H1 (cell line): ENCODE data around the gene FOXL2. TPM values are rescaled to one million over a fixed set of nuclear protein-coding genes. Genes with fewer than 3 reads are reported as not detected.

Experiments
- CTCF ChIA-PET: fragments of 300-600 bp; sonication (Branson Sonifier 250); formaldehyde crosslinking; loops from one replicate; lab custom pipeline; 2021; ENCODE audit not compliant: partially characterized antibody; lab: Charles Lee
- POLR2A ChIA-PET: fragments of 300-600 bp; sonication (Branson Sonifier 250); formaldehyde crosslinking; loops from one replicate; lab custom pipeline; 2021; ENCODE audit warnings: inconsistent platforms; ENCODE audit not compliant: partially characterized antibody; lab: Charles Lee
- DNase-seq, 2 experiments: peaks; one replicate each; pipeline versions ENCODE4 v3.0.0 to v3.0.0-alpha.2; 2010 to 2022; ENCODE audit warnings: low spot score in 2 of 2, low read depth in 1 of 2, mixed read lengths in 1 of 2
- FAIRE-seq: peaks from 2 replicates; lab custom pipeline; 2011; peaks lifted over from hg19 to GRCh38; lab: Jason Lieb, UNC
- H2AFZ ChIP-seq: 2 replicates; pipeline ENCODE4 v1.8.1; 2012; ENCODE audit warnings: low read length, inconsistent platforms
- H2AK5ac ChIP-seq: 2 replicates; pipeline ENCODE4 v1.6.1; 2013; ENCODE audit warnings: low read depth, low read length
- H2BK120ac ChIP-seq: replicated peaks from 2 replicates; pipeline ENCODE3; 2013; ENCODE audit warnings: low read depth, low read length, inconsistent platforms
- H2BK12ac ChIP-seq: 2 replicates; pipeline ENCODE4 v1.6.1; 2013; ENCODE audit warnings: low read depth, low read length
- H2BK15ac ChIP-seq: 2 replicates; pipeline ENCODE4 v1.6.1; 2013; ENCODE audit warnings: low read length
- H2BK20ac ChIP-seq: 2 replicates; pipeline ENCODE4 v1.6.1; 2013; ENCODE audit warnings: low read length
- H2BK5ac ChIP-seq: 2 replicates; pipeline ENCODE4 v1.6.1; 2013; ENCODE audit warnings: low read depth, low read length
- H3K14ac ChIP-seq: 2 replicates; pipeline ENCODE4 v1.6.1; 2013; ENCODE audit warnings: inconsistent platforms; ENCODE audit not compliant: insufficient read length
- H3K18ac ChIP-seq: 2 replicates; pipeline ENCODE4 v1.6.1; 2013; ENCODE audit warnings: low read length; ENCODE audit errors: extremely low read depth
- H3K23ac ChIP-seq: 2 replicates; pipeline ENCODE4 v1.6.1; 2013; ENCODE audit warnings: inconsistent platforms; ENCODE audit not compliant: insufficient read length
- H3K23me2 ChIP-seq: 2 replicates; pipeline ENCODE4 v1.6.1; 2013; ENCODE audit warnings: low read depth, low read length
- H3K27ac ChIP-seq: 2 replicates; pipeline ENCODE4 v1.6.1; 2011; ENCODE audit warnings: low read depth, low read length, inconsistent platforms
- H3K27me3 ChIP-seq, 4 experiments: replicated peaks in 1 of 4; 1 replicate in 1 of 4; 2 replicates in 3 of 4; pipeline versions ENCODE4 v1.6.1 to v1.8.1; 2011 to 2013; ENCODE audit warnings: low read length in 3 of 4, mild to moderate bottlenecking in 3 of 4, inconsistent platforms in 2 of 4, mixed read lengths in 2 of 4, moderate library complexity in 1 of 4; ENCODE audit not compliant: control insufficient read depth in 3 of 4, insufficient read depth in 3 of 4; ENCODE audit errors: extremely low read depth in 1 of 4
- H3K36me3 ChIP-seq, 4 experiments: 2 replicates each; pipeline versions ENCODE4 v1.6.1 to v1.8.1; 2011 to 2013; ENCODE audit warnings: mild to moderate bottlenecking in 4 of 4, low read length in 3 of 4, moderate library complexity in 2 of 4, control low read depth in 1 of 4, inconsistent platforms in 1 of 4; ENCODE audit not compliant: insufficient read depth in 4 of 4, control insufficient read depth in 2 of 4
- H3K4ac ChIP-seq: replicated peaks from 2 replicates; pipeline ENCODE3; 2013; ENCODE audit warnings: low read length, low read depth, mixed read lengths, inconsistent platforms; ENCODE audit not compliant: insufficient read length
- H3K4me1 ChIP-seq, 4 experiments: replicated peaks in 1 of 4; 1 replicate in 1 of 4; 2 replicates in 3 of 4; pipeline versions ENCODE4 v1.6.1 to v1.8.1; 2011 to 2013; ENCODE audit warnings: low read length in 3 of 4, inconsistent platforms in 2 of 4, mixed read lengths in 1 of 4; ENCODE audit not compliant: insufficient read depth in 4 of 4, control insufficient read depth in 3 of 4
- H3K4me2 ChIP-seq, 2 experiments: 2 replicates each; pipeline versions ENCODE4 v1.6.1 to v1.8.1; 2011 to 2013; ENCODE audit warnings: low read depth in 2 of 2, low read length in 2 of 2, control low read depth in 1 of 2, inconsistent platforms in 1 of 2, mild to moderate bottlenecking in 1 of 2; ENCODE audit not compliant: insufficient read depth in 1 of 2
- H3K4me3 ChIP-seq, 4 experiments: fragments of 200-600, 300-600 bp in 1 of 4; sonication (generic), shearing (Covaris generic), sonication (Bioruptor Twin) in 1 of 4; 2 replicates each; pipeline versions ENCODE4 v1.5.1 to v1.8.1; 2011 to 2016; ENCODE audit warnings: low read length in 4 of 4, low read depth in 3 of 4, control low read depth in 2 of 4, inconsistent platforms in 2 of 4, mild to moderate bottlenecking in 2 of 4, mixed read lengths in 1 of 4, moderate library complexity in 1 of 4; ENCODE audit not compliant: insufficient read depth in 2 of 4; ENCODE audit errors: extremely low read depth in 1 of 4
- H3K56ac ChIP-seq: replicated peaks from 2 replicates; pipeline ENCODE3; 2013; ENCODE audit warnings: low read depth, mild to moderate bottlenecking, mixed read lengths, low read length, inconsistent platforms; ENCODE audit not compliant: insufficient read length
- H3K79me1 ChIP-seq: 2 replicates; pipeline ENCODE4 v1.6.1; 2013; ENCODE audit warnings: low read depth, low read length, control low read depth
- H3K79me2 ChIP-seq, 2 experiments: 2 replicates each; pipeline versions ENCODE4 v1.6.1 to v1.8.1; 2012 to 2013; ENCODE audit warnings: low read length in 2 of 2, mild to moderate bottlenecking in 2 of 2, inconsistent platforms in 1 of 2; ENCODE audit not compliant: insufficient read depth in 2 of 2, control insufficient read depth in 1 of 2
- H3K9ac ChIP-seq, 4 experiments: replicated peaks in 1 of 4; 1 replicate in 1 of 4; 2 replicates in 3 of 4; pipeline versions ENCODE4 v1.6.1 to v1.8.1; 2011 to 2013; ENCODE audit warnings: low read depth in 3 of 4, low read length in 3 of 4, control low read depth in 2 of 4, mild to moderate bottlenecking in 2 of 4, moderate library complexity in 2 of 4, inconsistent platforms in 1 of 4; ENCODE audit errors: extremely low read depth in 1 of 4
- H3K9me3 ChIP-seq, 2 experiments: 2 replicates each; pipeline versions ENCODE4 v1.6.1 to v1.8.1; 2012 to 2013; ENCODE audit warnings: mild to moderate bottlenecking in 2 of 2, moderate library complexity in 2 of 2, control low read depth in 1 of 2, inconsistent platforms in 1 of 2, low read depth in 1 of 2, low read length in 1 of 2, mixed read lengths in 1 of 2; ENCODE audit not compliant: insufficient read depth in 2 of 2
- H4K20me1 ChIP-seq, 2 experiments: replicated peaks in 1 of 2; 2 replicates each; pipeline versions ENCODE3 to v1.8.1; 2011 to 2013; ENCODE audit warnings: inconsistent platforms in 2 of 2, low read length in 2 of 2, mild to moderate bottlenecking in 1 of 2; ENCODE audit not compliant: insufficient read depth in 2 of 2, control insufficient read depth in 1 of 2
- H4K5ac ChIP-seq: 2 replicates; pipeline ENCODE4 v1.6.1; 2013; ENCODE audit warnings: low read length, low read depth, mixed read lengths, inconsistent platforms; ENCODE audit not compliant: insufficient read length
- H4K8ac ChIP-seq: 2 replicates; pipeline ENCODE4 v1.8.0; 2013; ENCODE audit warnings: mild to moderate bottlenecking, moderate library complexity, low read length, inconsistent platforms; ENCODE audit not compliant: insufficient read depth; ENCODE audit errors: extremely low read depth
- H4K91ac ChIP-seq: replicated peaks from 2 replicates; pipeline ENCODE3; 2013; ENCODE audit warnings: low read length, mixed read lengths, inconsistent platforms; ENCODE audit not compliant: insufficient read length
- EGR1 ChIP-seq: IDR thresholded peaks from 2 replicates; pipeline ENCODE4 v1.6.1; 2011; ENCODE audit warnings: low read depth, low read length, borderline replicate concordance
- MAFK ChIP-seq: IDR thresholded peaks from 2 replicates; pipeline ENCODE4 v1.6.1; 2012; ENCODE audit warnings: low read depth, mild to moderate bottlenecking, improper control_type of control experiment, low read length
- SIRT6 ChIP-seq: IDR thresholded peaks from one replicate; pipeline ENCODE4 v1.7.1; 2012; ENCODE audit warnings: low read length, inconsistent platforms
- WGBS, 2 experiments: shearing (Covaris generic) in 1 of 2; methylation state at CpG; one replicate each; pipeline versions ENCODE4 v1.1.6 to v1.1.7; 2013 to 2015; ENCODE audit warnings: low lambda C conversion rate in 2 of 2, mixed read lengths in 2 of 2, inconsistent platforms in 1 of 2, low coverage in 1 of 2, missing lambda C conversion rate in 1 of 2; ENCODE audit not compliant: insufficient replicate concordance in 2 of 2, insufficient coverage in 1 of 2, insufficient read length in 1 of 2; ENCODE audit errors: extremely low coverage in 1 of 2, missing lambda C conversion rate in 1 of 2; 5-methylcytosine and 5-hydroxymethylcytosine counted together
- polyA plus RNA-seq, 7 experiments: library from polyadenylated mRNA; depleted of rRNA in 3 of 7; stranded (reverse) in 5 of 7; unstranded in 2 of 7; fragments of >200 nt in 5 of 7; fragments of 200-250 nt in 2 of 7; gene quantifications; 1 replicate in 5 of 7; 2 replicates in 1 of 7; 4 replicates in 1 of 7; pipeline versions ENCODE4 v1.2.1 to v1.2.3, GENCODE V29; 2011 to 2013; ENCODE audit warnings: missing spikeins in 2 of 7, mixed read lengths in 2 of 7
- total RNA-seq: library from RNA; stranded (reverse); fragmentation: NEBNext Ultra II Directional; extraction: Animal tissue kit (Norgen Biotek cat#: 25700); gene quantifications from 2 replicates; pipeline ENCODE4 v1.2.1, GENCODE V29; 2021

Gene FOXL2
- total and polyA plus RNA-seq, 2 of the 8 experiments (the other 6 are each of a cell fraction or from before 2014, with no cell fraction given) = 0.59 to 2.4 TPM

DNA sequence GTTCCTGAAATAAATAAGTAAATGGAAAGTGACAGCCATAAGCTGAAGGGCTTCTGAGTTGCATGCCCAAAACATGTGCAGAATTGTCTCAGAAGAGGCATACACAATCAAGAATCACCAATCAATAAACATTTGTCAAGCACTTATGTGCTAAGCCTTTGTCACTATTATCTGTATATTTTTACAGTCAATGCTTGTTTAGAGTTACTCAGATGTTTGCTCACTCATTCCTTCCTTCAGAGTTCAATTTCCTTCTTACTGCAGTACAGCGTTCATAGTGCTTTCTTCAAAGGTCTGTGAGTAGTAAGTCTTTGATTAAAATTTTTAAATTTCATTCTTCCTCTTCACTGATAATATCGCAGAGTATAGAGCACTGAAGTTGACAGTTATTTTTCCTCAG, 17.3 kb upstream of the FOXL2 start:
- H2BK12ac ChIP-seq = no peak overlapping the region
- no peak overlapping the region for H2AFZ ChIP-seq
- H3K14ac ChIP-seq = no peak overlapping the region
- POLR2A ChIA-PET = interaction anchor here (8.0 kb wide), 1 partner anchor 16 kb away, joined by 84 read pairs; the partner anchor contains the start of genes FOXL2 and FOXL2NB
- no peak overlapping the region for H3K23ac ChIP-seq
- no peaks in the 10 kb centered on the region for H3K23me2 ChIP-seq
- WGBS, 2 experiments = 92% methylated on average over 2 of the region's 2 CpGs; no CpG with 5 or more reads in 1 of the 2 experiments
- FAIRE-seq = no peak
- no peaks in the 10 kb centered on the region for H3K79me2 ChIP-seq
- no peak overlapping the region for H4K91ac ChIP-seq
- H3K9ac ChIP-seq = no peak overlapping the region
- H3K4me1 ChIP-seq = no peaks in the 10 kb centered on the region; a peak in 1 of 7 replicates
- no peak overlapping the region for H2AK5ac ChIP-seq
- H3K36me3 ChIP-seq = no peaks in the 10 kb centered on the region
- CTCF ChIA-PET = interaction anchor here (0.9 to 4.5 kb wide), 3 partner anchors 13 to 41 kb away, joined by 3 to 31 read pairs (median 7); no protein-coding TSS in a partner anchor
- no peak overlapping the region for H3K27ac ChIP-seq
- no peak overlapping the region for H2BK120ac ChIP-seq
- H4K8ac ChIP-seq = no peak overlapping the region
- no peak overlapping the region for H4K5ac ChIP-seq
- no peak overlapping the region for H3K18ac ChIP-seq
- no peak overlapping the region for H3K4ac ChIP-seq
- H3K4me3 ChIP-seq = no peak overlapping the region
- no peak for DNase-seq
- no peak overlapping the region for H3K4me2 ChIP-seq
- no peaks in the 10 kb centered on the region for H4K20me1 ChIP-seq
- H3K79me1 ChIP-seq = no peaks in the 10 kb centered on the region
- no peak overlapping the region for H2BK5ac ChIP-seq
- H3K9me3 ChIP-seq = peaks cover 0 to 7% of the 10 kb centered on the region in 2 experiments; a peak in 2 of 4 replicates
- TF ChIP-seq SIRT6 (no peak), MAFK (no peak), EGR1 (no peak)
- H3K56ac ChIP-seq = no peak overlapping the region
- H3K27me3 ChIP-seq = peaks cover 5 to 13% (median 9%) of the 10 kb centered on the region in 4 experiments
- no peak overlapping the region for H2BK15ac ChIP-seq
- H2BK20ac ChIP-seq = no peak overlapping the region
